ENCODE results near the gene CYFIP2.

Gene CYFIP2

GRCh38 chr5:157270771-157271170 is 4.8 kb downstream of the CYFIP2 start:
- ATAC-seq: no peak
- TF ChIP-seq TOX (CRISPR knock-in tag; IDR thresholded peaks at IDR 0.05; ENCODE audit: borderline replicate concordance) (no peak), RARB (CRISPR knock-in tag; IDR thresholded peaks at IDR 0.05) (no peak), ZNF565 (CRISPR knock-in tag; conservative IDR thresholded peaks at IDR 0.05; ENCODE audit: low read depth) (no peak), ZC3H10 (CRISPR knock-in tag; IDR thresholded peaks at IDR 0.05) (no peak), TCF4 (CRISPR knock-in tag; IDR thresholded peaks at IDR 0.05; ENCODE audit: borderline replicate concordance) (no peak), CSDC2 (CRISPR knock-in tag; IDR thresholded peaks at IDR 0.05) (no peak), BACH2 (CRISPR knock-in tag; IDR thresholded peaks at IDR 0.05; ENCODE audit: borderline replicate concordance) (no peak), ESRRG (CRISPR knock-in tag; IDR thresholded peaks at IDR 0.05) (no peak), ZNF8 (CRISPR knock-in tag; IDR thresholded peaks at IDR 0.05) (no peak), ISL1 (CRISPR knock-in tag; IDR thresholded peaks at IDR 0.05) (no peak), ZNF70 (CRISPR knock-in tag; IDR thresholded peaks at IDR 0.05) (no peak), ARNTL (CRISPR knock-in tag; IDR thresholded peaks at IDR 0.05; ENCODE audit: borderline replicate concordance, low read depth) (no peak), PPARA (CRISPR knock-in tag; IDR thresholded peaks at IDR 0.05; ENCODE audit: borderline replicate concordance) (no peak), SNAI2 (CRISPR knock-in tag; IDR thresholded peaks at IDR 0.05) (no peak), CREB5 (CRISPR knock-in tag; IDR thresholded peaks at IDR 0.05; ENCODE audit: low read depth) (no peak)
- TF ChIP-seq, protein P1, sequence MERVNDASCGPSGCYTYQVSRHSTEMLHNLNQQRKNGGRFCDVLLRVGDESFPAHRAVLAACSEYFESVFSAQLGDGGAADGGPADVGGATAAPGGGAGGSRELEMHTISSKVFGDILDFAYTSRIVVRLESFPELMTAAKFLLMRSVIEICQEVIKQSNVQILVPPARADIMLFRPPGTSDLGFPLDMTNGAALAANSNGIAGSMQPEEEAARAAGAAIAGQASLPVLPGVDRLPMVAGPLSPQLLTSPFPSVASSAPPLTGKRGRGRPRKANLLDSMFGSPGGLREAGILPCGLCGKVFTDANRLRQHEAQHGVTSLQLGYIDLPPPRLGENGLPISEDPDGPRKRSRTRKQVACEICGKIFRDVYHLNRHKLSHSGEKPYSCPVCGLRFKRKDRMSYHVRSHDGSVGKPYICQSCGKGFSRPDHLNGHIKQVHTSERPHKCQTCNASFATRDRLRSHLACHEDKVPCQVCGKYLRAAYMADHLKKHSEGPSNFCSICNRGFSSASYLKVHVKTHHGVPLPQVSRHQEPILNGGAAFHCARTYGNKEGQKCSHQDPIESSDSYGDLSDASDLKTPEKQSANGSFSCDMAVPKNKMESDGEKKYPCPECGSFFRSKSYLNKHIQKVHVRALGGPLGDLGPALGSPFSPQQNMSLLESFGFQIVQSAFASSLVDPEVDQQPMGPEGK (CRISPR knock-in tag; IDR thresholded peaks at IDR 0.05; ENCODE audit: borderline replicate concordance): no peak
- TF ChIP-seq, protein P2, sequence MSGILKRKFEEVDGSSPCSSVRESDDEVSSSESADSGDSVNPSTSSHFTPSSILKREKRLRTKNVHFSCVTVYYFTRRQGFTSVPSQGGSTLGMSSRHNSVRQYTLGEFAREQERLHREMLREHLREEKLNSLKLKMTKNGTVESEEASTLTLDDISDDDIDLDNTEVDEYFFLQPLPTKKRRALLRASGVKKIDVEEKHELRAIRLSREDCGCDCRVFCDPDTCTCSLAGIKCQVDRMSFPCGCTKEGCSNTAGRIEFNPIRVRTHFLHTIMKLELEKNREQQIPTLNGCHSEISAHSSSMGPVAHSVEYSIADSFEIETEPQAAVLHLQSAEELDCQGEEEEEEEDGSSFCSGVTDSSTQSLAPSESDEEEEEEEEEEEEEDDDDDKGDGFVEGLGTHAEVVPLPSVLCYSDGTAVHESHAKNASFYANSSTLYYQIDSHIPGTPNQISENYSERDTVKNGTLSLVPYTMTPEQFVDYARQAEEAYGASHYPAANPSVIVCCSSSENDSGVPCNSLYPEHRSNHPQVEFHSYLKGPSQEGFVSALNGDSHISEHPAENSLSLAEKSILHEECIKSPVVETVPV (CRISPR knock-in tag; IDR thresholded peaks at IDR 0.05): no peak
- TF ChIP-seq, protein P3, sequence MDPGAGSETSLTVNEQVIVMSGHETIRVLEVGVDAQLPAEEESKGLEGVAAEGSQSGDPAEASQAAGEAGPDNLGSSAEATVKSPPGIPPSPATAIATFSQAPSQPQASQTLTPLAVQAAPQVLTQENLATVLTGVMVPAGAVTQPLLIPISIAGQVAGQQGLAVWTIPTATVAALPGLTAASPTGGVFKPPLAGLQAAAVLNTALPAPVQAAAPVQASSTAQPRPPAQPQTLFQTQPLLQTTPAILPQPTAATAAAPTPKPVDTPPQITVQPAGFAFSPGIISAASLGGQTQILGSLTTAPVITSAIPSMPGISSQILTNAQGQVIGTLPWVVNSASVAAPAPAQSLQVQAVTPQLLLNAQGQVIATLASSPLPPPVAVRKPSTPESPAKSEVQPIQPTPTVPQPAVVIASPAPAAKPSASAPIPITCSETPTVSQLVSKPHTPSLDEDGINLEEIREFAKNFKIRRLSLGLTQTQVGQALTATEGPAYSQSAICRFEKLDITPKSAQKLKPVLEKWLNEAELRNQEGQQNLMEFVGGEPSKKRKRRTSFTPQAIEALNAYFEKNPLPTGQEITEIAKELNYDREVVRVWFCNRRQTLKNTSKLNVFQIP (CRISPR knock-in tag; IDR thresholded peaks at IDR 0.05; ENCODE audit: borderline replicate concordance, low read depth): no peak

GRCh38 chr5:157271740-157272271 is 5.9 kb downstream of the CYFIP2 start:
- TF ChIP-seq ZFP30 (CRISPR knock-in tag; IDR thresholded peaks at IDR 0.05) (no peak), SNAI2 (CRISPR knock-in tag; IDR thresholded peaks at IDR 0.05) (no peak), TCF4 (CRISPR knock-in tag; IDR thresholded peaks at IDR 0.05; ENCODE audit: borderline replicate concordance) (no peak), GLIS3 (CRISPR knock-in tag; IDR thresholded peaks at IDR 0.05) (no peak), CREB5 (CRISPR knock-in tag; IDR thresholded peaks at IDR 0.05; ENCODE audit: low read depth) (no peak), ZFP3 (CRISPR knock-in tag; IDR thresholded peaks at IDR 0.05) (no peak), TOX (CRISPR knock-in tag; IDR thresholded peaks at IDR 0.05; ENCODE audit: borderline replicate concordance) (no peak), ESRRG (CRISPR knock-in tag; IDR thresholded peaks at IDR 0.05) (no peak)
- no peak for ATAC-seq

DNA sequence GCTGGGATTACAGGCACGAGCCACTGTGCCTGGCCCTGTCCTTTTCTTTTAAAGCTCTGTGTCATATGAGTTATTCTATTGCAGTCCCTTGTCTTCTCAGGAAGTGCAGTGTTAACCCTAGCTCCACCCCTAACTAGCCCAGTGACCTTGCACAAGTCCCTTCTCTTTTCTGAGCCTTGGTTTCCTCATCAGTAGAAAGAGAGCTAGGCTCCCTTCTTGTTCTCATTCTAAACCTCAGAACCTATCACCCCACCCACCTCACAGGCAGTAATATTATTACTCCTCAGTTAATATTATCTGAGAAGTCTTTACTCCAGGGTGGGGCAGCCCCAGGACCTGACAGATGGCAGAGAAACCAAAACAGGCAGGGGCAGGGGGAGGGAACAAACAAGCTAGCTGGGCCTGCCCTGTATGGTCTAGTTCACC is 7.2 kb downstream of the CYFIP2 start:
- TF ChIP-seq, protein P2 (CRISPR knock-in tag; IDR thresholded peaks at IDR 0.05): no peak
- TF ChIP-seq TOX (CRISPR knock-in tag; IDR thresholded peaks at IDR 0.05; ENCODE audit: borderline replicate concordance) (no peak), BACH2 (CRISPR knock-in tag; IDR thresholded peaks at IDR 0.05; ENCODE audit: borderline replicate concordance) (no peak), ESRRG (CRISPR knock-in tag; IDR thresholded peaks at IDR 0.05) (no peak), GLIS3 (CRISPR knock-in tag; IDR thresholded peaks at IDR 0.05) (no peak), ARNTL (CRISPR knock-in tag; IDR thresholded peaks at IDR 0.05; ENCODE audit: borderline replicate concordance, low read depth) (no peak), CREB5 (CRISPR knock-in tag; IDR thresholded peaks at IDR 0.05; ENCODE audit: low read depth) (no peak), SNAI2 (CRISPR knock-in tag; IDR thresholded peaks at IDR 0.05) (no peak), ISL1 (CRISPR knock-in tag; IDR thresholded peaks at IDR 0.05) (no peak), ZFP3 (CRISPR knock-in tag; IDR thresholded peaks at IDR 0.05) (no peak)
- no peak for ATAC-seq

Measured in SK-N-SH treated with all-trans-retinoic acid at 6 μM for 48 hours (cell line).